Erythroblast (primary cell): ENCODE results near the gene PIEZO2.

Experiments
- GATA1 ChIP-seq: IDR thresholded peaks from 2 replicates; pipeline ENCODE4 v1.6.1; 2011; ENCODE audit warnings: low read depth, mild to moderate bottlenecking, control low read depth, low read length, moderate library complexity
- POLR2A ChIP-seq: IDR thresholded peaks from 2 replicates; pipeline ENCODE4 v1.6.1; 2011; ENCODE audit warnings: mild to moderate bottlenecking, low read length

GRCh38 chr18:10935588-10935987, 213.8 kb downstream of the PIEZO2 start:
- TF ChIP-seq POLR2A (no peak), GATA1 (no peak)
